ENCODE measurements around the gene RUNDC3A.

The RUNDC3A gene

DNA sequence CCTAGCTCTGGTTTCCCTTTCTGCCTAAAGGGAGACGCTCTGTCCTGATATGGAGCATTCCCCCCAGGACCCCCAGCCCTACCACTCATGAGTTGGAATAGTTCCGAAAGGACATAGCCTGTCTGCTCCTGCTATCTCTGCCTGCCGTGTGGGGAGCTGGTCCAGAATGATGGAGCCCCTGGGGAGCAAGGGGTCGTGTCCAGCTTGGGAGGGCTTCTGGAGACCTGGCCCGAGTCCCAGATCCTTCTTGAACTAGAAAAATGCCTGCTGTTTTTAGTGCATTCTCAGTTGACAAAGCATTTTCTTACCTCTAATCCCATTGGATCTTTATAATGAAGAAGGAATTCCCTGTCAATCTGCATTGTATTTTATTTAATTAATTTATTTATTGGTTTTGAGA, 27.6 kb downstream of the RUNDC3A start:
- no peak for TF ChIP-seq CREB1 (IDR thresholded peaks at IDR 0.05; ENCODE audit: low read depth)
- no peak for TF ChIP-seq CEBPB (IDR thresholded peaks at IDR 0.05)
- no peak for TF ChIP-seq ZBTB7A (IDR thresholded peaks at IDR 0.05; ENCODE audit: low read depth)
- TF ChIP-seq, protein P1, sequence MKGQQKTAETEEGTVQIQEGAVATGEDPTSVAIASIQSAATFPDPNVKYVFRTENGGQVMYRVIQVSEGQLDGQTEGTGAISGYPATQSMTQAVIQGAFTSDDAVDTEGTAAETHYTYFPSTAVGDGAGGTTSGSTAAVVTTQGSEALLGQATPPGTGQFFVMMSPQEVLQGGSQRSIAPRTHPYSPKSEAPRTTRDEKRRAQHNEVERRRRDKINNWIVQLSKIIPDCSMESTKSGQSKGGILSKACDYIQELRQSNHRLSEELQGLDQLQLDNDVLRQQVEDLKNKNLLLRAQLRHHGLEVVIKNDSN (IDR thresholded peaks at IDR 0.05), result no peak
- TF ChIP-seq TAF1 (IDR thresholded peaks at IDR 0.05; ENCODE audit: low read depth), result no peak
- no peak for TF ChIP-seq TCF12 (IDR thresholded peaks at IDR 0.05; ENCODE audit: low read depth)
- TF ChIP-seq, protein P2, sequence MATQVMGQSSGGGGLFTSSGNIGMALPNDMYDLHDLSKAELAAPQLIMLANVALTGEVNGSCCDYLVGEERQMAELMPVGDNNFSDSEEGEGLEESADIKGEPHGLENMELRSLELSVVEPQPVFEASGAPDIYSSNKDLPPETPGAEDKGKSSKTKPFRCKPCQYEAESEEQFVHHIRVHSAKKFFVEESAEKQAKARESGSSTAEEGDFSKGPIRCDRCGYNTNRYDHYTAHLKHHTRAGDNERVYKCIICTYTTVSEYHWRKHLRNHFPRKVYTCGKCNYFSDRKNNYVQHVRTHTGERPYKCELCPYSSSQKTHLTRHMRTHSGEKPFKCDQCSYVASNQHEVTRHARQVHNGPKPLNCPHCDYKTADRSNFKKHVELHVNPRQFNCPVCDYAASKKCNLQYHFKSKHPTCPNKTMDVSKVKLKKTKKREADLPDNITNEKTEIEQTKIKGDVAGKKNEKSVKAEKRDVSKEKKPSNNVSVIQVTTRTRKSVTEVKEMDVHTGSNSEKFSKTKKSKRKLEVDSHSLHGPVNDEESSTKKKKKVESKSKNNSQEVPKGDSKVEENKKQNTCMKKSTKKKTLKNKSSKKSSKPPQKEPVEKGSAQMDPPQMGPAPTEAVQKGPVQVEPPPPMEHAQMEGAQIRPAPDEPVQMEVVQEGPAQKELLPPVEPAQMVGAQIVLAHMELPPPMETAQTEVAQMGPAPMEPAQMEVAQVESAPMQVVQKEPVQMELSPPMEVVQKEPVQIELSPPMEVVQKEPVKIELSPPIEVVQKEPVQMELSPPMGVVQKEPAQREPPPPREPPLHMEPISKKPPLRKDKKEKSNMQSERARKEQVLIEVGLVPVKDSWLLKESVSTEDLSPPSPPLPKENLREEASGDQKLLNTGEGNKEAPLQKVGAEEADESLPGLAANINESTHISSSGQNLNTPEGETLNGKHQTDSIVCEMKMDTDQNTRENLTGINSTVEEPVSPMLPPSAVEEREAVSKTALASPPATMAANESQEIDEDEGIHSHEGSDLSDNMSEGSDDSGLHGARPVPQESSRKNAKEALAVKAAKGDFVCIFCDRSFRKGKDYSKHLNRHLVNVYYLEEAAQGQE (IDR thresholded peaks at IDR 0.05; ENCODE audit: low read depth), result no peak
- TF ChIP-seq NFIC (IDR thresholded peaks at IDR 0.05), result no peak
- no peak for TF ChIP-seq FOXM1 (IDR thresholded peaks at IDR 0.05; ENCODE audit: borderline replicate concordance, low read depth)
- TF ChIP-seq RAD21 (IDR thresholded peaks at IDR 0.05; ENCODE audit: low read depth), result no peak
- TF ChIP-seq, protein P3, sequence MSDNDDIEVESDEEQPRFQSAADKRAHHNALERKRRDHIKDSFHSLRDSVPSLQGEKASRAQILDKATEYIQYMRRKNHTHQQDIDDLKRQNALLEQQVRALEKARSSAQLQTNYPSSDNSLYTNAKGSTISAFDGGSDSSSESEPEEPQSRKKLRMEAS (IDR thresholded peaks at IDR 0.05), result no peak
- no peak for TF ChIP-seq TEAD4 (IDR thresholded peaks at IDR 0.05)
- no peak for TF ChIP-seq YY1 (IDR thresholded peaks at IDR 0.05; ENCODE audit: low read depth)
- no peak for TF ChIP-seq EP300 (IDR thresholded peaks at IDR 0.05; ENCODE audit: borderline replicate concordance)
- no peak for TF ChIP-seq EGR1 (IDR thresholded peaks at IDR 0.05)

DNA sequence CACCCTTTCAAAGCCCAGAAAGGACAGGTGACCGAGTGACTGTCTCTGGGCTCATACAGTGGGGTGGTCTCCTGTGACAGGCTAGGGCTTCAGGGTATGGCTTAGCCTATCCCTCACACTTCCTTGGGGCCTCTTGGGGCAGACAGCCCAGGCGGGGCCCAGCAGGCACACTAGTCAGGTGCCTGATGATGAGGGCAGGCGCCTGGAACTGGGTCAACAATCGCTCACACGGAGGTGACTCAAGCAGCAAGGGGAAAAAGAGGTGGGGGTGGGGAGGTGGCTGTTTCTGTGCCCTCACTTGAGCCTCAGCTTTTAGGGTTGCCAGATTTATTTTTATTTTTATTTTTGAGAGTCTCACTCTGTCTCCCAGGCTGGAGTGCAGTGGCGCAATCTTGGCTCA, 30.3 kb downstream of the RUNDC3A start:
- no peak for TF ChIP-seq CREB1 (IDR thresholded peaks at IDR 0.05; ENCODE audit: low read depth)
- no peak for TF ChIP-seq EP300 (IDR thresholded peaks at IDR 0.05; ENCODE audit: borderline replicate concordance)
- TF ChIP-seq TEAD4 (IDR thresholded peaks at IDR 0.05), result no peak
- TF ChIP-seq, protein P2 (IDR thresholded peaks at IDR 0.05; ENCODE audit: low read depth), result no peak
- TF ChIP-seq, protein P1 (IDR thresholded peaks at IDR 0.05), result no peak
- TF ChIP-seq RAD21 (IDR thresholded peaks at IDR 0.05; ENCODE audit: low read depth), result no peak
- no peak for TF ChIP-seq ZBTB7A (IDR thresholded peaks at IDR 0.05; ENCODE audit: low read depth)

DNA sequence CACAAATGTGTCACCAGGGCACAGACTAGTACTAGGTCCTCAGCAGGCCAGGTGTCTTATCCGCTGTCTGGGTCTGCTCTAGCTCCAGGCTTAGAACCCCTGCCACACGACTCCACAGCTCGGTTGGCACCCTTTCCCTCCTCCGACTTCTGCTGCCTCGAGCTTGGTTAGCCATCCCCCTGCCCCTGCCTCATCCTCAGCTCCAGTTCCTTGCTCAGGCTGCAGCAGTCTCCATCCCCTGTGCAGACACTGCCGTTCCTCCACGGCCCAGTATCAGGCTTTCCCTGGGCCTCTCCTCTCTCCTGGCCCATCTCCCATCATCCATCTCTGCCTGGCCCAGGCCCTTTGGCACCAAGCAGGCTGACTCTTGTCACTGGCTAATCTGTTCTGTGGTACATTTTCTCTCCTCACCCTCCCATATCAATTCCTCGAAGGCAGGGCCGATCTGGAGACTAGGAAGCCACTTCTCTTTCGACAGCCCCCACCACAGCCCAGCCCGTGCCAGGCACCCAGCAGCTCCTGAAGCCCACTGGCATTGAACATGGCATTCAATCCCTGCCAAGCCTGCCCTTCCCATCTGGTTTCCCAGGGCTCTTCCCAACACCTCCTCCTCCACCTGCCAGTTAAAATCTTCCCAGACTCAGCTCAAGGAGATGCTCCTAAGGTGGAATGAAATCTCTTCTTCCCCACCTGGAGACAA, 35.3 kb downstream of the RUNDC3A start:
- TF ChIP-seq NFIC (IDR thresholded peaks at IDR 0.05) (no peak), EGR1 (IDR thresholded peaks at IDR 0.05) (no peak), TCF12 (IDR thresholded peaks at IDR 0.05; ENCODE audit: low read depth) (no peak), TAF1 (IDR thresholded peaks at IDR 0.05; ENCODE audit: low read depth) (no peak), RAD21 (IDR thresholded peaks at IDR 0.05; ENCODE audit: low read depth) (no peak), CREB1 (IDR thresholded peaks at IDR 0.05; ENCODE audit: low read depth) (no peak), FOXM1 (IDR thresholded peaks at IDR 0.05; ENCODE audit: borderline replicate concordance, low read depth) (no peak), CEBPB (IDR thresholded peaks at IDR 0.05) (no peak), YY1 (IDR thresholded peaks at IDR 0.05; ENCODE audit: low read depth) (no peak), TEAD4 (IDR thresholded peaks at IDR 0.05) (no peak)
- TF ChIP-seq, protein P1 (IDR thresholded peaks at IDR 0.05), result no peak
- TF ChIP-seq, protein P3 (IDR thresholded peaks at IDR 0.05), result no peak

DNA sequence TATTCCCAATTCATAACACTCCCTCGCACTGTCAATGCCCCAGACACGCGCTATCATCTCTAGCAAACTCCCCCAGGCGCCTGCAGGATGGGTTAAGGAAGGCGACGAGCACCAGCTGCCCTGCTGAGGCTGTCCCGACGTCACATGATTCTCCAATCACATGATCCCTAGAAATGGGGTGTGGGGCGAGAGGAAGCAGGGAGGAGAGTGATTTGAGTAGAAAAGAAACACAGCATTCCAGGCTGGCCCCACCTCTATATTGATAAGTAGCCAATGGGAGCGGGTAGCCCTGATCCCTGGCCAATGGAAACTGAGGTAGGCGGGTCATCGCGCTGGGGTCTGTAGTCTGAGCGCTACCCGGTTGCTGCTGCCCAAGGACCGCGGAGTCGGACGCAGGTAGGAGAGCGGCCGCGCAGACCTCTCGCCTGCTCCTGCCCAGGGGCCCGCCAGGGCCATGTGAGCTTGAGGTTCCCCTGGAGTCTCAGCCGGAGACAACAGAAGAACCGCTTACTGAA, 36.6 kb downstream of the RUNDC3A start, which contains the start of gene GRN:
Gene GRN, plus strand, starts transcription at position 364 of the 515 bp plus-strand sequence. CDS start 3,863 bp downstream, outside the sequence.
- 0 out of 2 replicates have a peak, but pooled peaks have one; percentile 40 for TF ChIP-seq FOXM1 (IDR thresholded peaks at IDR 0.05; ENCODE audit: borderline replicate concordance, low read depth)
- peak; percentile 18; the same call in 1 of the 2 replicates for TF ChIP-seq EGR1 (IDR thresholded peaks at IDR 0.05)
- TF ChIP-seq, protein P3 (IDR thresholded peaks at IDR 0.05), result peak; percentile 85
- TF ChIP-seq, protein P2 (IDR thresholded peaks at IDR 0.05; ENCODE audit: low read depth), result no peak
- no peak for TF ChIP-seq ZBTB7A (IDR thresholded peaks at IDR 0.05; ENCODE audit: low read depth)
- peak; percentile 57; the same call in 1 of the 2 replicates for TF ChIP-seq YY1 (IDR thresholded peaks at IDR 0.05; ENCODE audit: low read depth)
- peak; percentile 60; the same call in 1 of the 2 replicates for TF ChIP-seq TCF12 (IDR thresholded peaks at IDR 0.05; ENCODE audit: low read depth)
- TF ChIP-seq TEAD4 (IDR thresholded peaks at IDR 0.05), result peak; percentile 77
- TF ChIP-seq CREB1 (IDR thresholded peaks at IDR 0.05; ENCODE audit: low read depth), result no peak
- TF ChIP-seq TAF1 (IDR thresholded peaks at IDR 0.05; ENCODE audit: low read depth), result peak; percentile 92
- 0 out of 2 replicates have a peak, but pooled peaks have one; percentile 1 for TF ChIP-seq RAD21 (IDR thresholded peaks at IDR 0.05; ENCODE audit: low read depth)
- no peak for TF ChIP-seq CEBPB (IDR thresholded peaks at IDR 0.05)
- TF ChIP-seq EP300 (IDR thresholded peaks at IDR 0.05; ENCODE audit: borderline replicate concordance), result peak; percentile 68; the same call in 1 of the 2 replicates
- TF ChIP-seq, protein P1 (IDR thresholded peaks at IDR 0.05), result peak; percentile 100
- TF ChIP-seq NFIC (IDR thresholded peaks at IDR 0.05), result no peak; the same call in 1 of the 2 replicates

Measured in Ishikawa (cell line).